Keratinocyte (primary cell): ENCODE measurements around the gene MED31.

ENCODE experiments used
- CTCF ChIP-seq, 3 experiments: IDR thresholded peaks in 1 of 3; conservative IDR thresholded peaks in 1 of 3; optimal IDR thresholded peaks in 1 of 3; 2 replicates in 2 of 3; 3 replicates in 1 of 3; pipeline versions ENCODE3 to v1.5.1; 2011; ENCODE audit warnings: low read length in 3 of 3, mild to moderate bottlenecking in 3 of 3, moderate library complexity in 2 of 3, control low read depth in 1 of 3, inconsistent platforms in 1 of 3; ENCODE audit not compliant: insufficient read depth in 2 of 3; ENCODE audit errors: extremely low read depth in 1 of 3
- EZH2 ChIP-seq: IDR thresholded peaks from one replicate; pipeline ENCODE4 v1.6.1; 2012; ENCODE audit warnings: inconsistent platforms, mild to moderate bottlenecking, low read length, moderate library complexity

GRCh38 chr17:6668727-6669425 lies 17.5 kb upstream of the MED31 start:
- TF ChIP-seq CTCF (optimal IDR thresholded peaks at IDR 0.05 in 1 of 3, IDR thresholded peaks at IDR 0.05 in 1 of 3, conservative IDR thresholded peaks at IDR 0.05 in 1 of 3; ENCODE audit: extremely low read depth in 1 of 3, insufficient read depth in 2 of 3, low read length in 3 of 3) (no peak), EZH2 (no peak)
